Measurements from ENCODE around the gene KLK5.

GRCh38 chr19:50998686-50999085, 45.8 kb upstream of the KLK5 start:
- no peak for TF ChIP-seq MAFK (IDR thresholded peaks at IDR 0.05; ENCODE audit: partially characterized antibody)
- no peak for TF ChIP-seq SMC3 (IDR thresholded peaks at IDR 0.05)
- TF ChIP-seq PHF8 (IDR thresholded peaks at IDR 0.05; ENCODE audit: borderline replicate concordance, low read depth): no peak
- no peak for TF ChIP-seq EP300 (IDR thresholded peaks at IDR 0.05)
- no peak for TF ChIP-seq CTCF (IDR thresholded peaks at IDR 0.05)
- TF ChIP-seq CEBPB (IDR thresholded peaks at IDR 0.05): no peak
- no peak for TF ChIP-seq POLR2A (IDR thresholded peaks at IDR 0.05; ENCODE audit: low read length)
- no peak for TF ChIP-seq KDM5A (IDR thresholded peaks at IDR 0.05)
- no peak for TF ChIP-seq JUNB (IDR thresholded peaks at IDR 0.05)
